A673 (cell line): Measurements from ENCODE around the gene JAKMIP1. TPM values are rescaled to one million over a fixed set of nuclear protein-coding genes. Genes with fewer than 3 reads are reported as not detected.

Source experiments
- BruUV-seq: library from RNA; stranded (reverse); fragments of 400-500 nt; replicated peaks from 2 replicates; lab custom pipeline; 2021; lab: Mats Ljungman, UMichigan
- CTCF ChIA-PET: fragments of 300-600 bp; sonication (Branson Sonifier 250); formaldehyde crosslinking; loops from one replicate; lab custom pipeline; 2022; ENCODE audit warnings: antibody characterized with exemption; lab: Charles Lee
- POLR2A ChIA-PET: fragments of 300-600 bp; sonication (Branson Sonifier 250); formaldehyde crosslinking; loops from one replicate; lab custom pipeline; 2022; ENCODE audit warnings: antibody characterized with exemption; ENCODE audit not compliant: low non-redundant PET; lab: Charles Lee
- DNase-seq: peaks from one replicate; pipeline ENCODE4 v3.0.0-alpha.2; 2015; ENCODE audit warnings: low spot score
- H3K27ac ChIP-seq: fragments of 200-600 bp; sonication (generic); 2 replicates; pipeline ENCODE4 v1.5.1; 2016; ENCODE audit warnings: mixed run types, low read depth, mild to moderate bottlenecking, mixed read lengths, antibody characterized with exemption, low read length; ENCODE audit not compliant: poor library complexity, severe bottlenecking
- H3K27me3 ChIP-seq: fragments of 200-600 bp; sonication (generic); replicated peaks from 2 replicates; pipeline ENCODE4 v1.6.1; 2017; ENCODE audit warnings: mixed run types, low read depth, mild to moderate bottlenecking, mixed read lengths, antibody characterized with exemption, low read length; ENCODE audit not compliant: insufficient read depth, poor library complexity
- H3K36me3 ChIP-seq: fragments of 200-600 bp; sonication (generic); 2 replicates; pipeline ENCODE4 v1.6.1; 2016; ENCODE audit warnings: mixed run types, mild to moderate bottlenecking, mixed read lengths, antibody characterized with exemption, low read length; ENCODE audit not compliant: insufficient read depth, poor library complexity, severe bottlenecking
- H3K4me1 ChIP-seq: fragments of 200-600 bp; sonication (generic); 2 replicates; pipeline ENCODE4 v1.6.1; 2017; ENCODE audit warnings: mixed run types, mild to moderate bottlenecking, mixed read lengths, antibody characterized with exemption, low read length; ENCODE audit not compliant: insufficient read depth, poor library complexity, severe bottlenecking
- H3K4me3 ChIP-seq: fragments of 200-600 bp; sonication (generic); 2 replicates; pipeline ENCODE4 v1.5.1; 2016; ENCODE audit warnings: low read depth, mixed run types, mild to moderate bottlenecking, mixed read lengths, low read length; ENCODE audit not compliant: poor library complexity, severe bottlenecking
- H3K9me3 ChIP-seq: fragments of 200-600 bp; sonication (generic); 2 replicates; pipeline ENCODE4 v1.6.1; 2016; ENCODE audit warnings: mixed run types, low read depth, mild to moderate bottlenecking, mixed read lengths, antibody characterized with exemption, low read length; ENCODE audit not compliant: poor library complexity, severe bottlenecking
- EZH2 ChIP-seq: fragments of 200-600 bp; sonication (generic); IDR thresholded peaks from 2 replicates; pipeline ENCODE4 v1.6.1; 2017; ENCODE audit warnings: borderline replicate concordance, low read depth, mild to moderate bottlenecking, mixed read lengths, antibody characterized with exemption, low read length; ENCODE audit not compliant: poor library complexity, severe bottlenecking
- intact Hi-C: fragments of 100-400 bp; cut with micrococcal nuclease; formaldehyde crosslinking; loops from one replicate; pipeline ENCODE4 v1.10.0; 2022; ENCODE audit not compliant: unreplicated experiment
- total RNA-seq: library from RNA; stranded (reverse); gene quantifications from 2 replicates; pipeline ENCODE4 v1.2.3, GENCODE V29; 2021
- TF ChIP-seq, protein P1 (sequence below): fragments of 300-800, 200-600 bp; sonication (generic); conservative IDR thresholded peaks from 2 replicates; pipeline ENCODE4 v1.5.1; 2017; ENCODE audit warnings: low read depth, mild to moderate bottlenecking, antibody characterized with exemption, low read length, moderate library complexity, mixed read lengths

Gene JAKMIP1
- total RNA-seq, 1 experiment from 2014 or later = not detected

GRCh38 chr4:5990446-5991160 lies 209.7 kb downstream of the JAKMIP1 start:
- H3K27ac ChIP-seq = no peak overlapping the region
- H3K4me3 ChIP-seq = no peak overlapping the region
- POLR2A ChIA-PET = no interaction called here
- no peaks in the 10 kb centered on the region for H3K36me3 ChIP-seq
- no TSS peak for BruUV-seq
- DNase-seq = no peak
- intact Hi-C loops = no loop called here
- no peaks in the 10 kb centered on the region for H3K4me1 ChIP-seq
- CTCF ChIA-PET = no interaction called here
- H3K27me3 ChIP-seq = no peaks in the 10 kb centered on the region
- no peaks in the 10 kb centered on the region for H3K9me3 ChIP-seq
- TF ChIP-seq, protein P1, sequence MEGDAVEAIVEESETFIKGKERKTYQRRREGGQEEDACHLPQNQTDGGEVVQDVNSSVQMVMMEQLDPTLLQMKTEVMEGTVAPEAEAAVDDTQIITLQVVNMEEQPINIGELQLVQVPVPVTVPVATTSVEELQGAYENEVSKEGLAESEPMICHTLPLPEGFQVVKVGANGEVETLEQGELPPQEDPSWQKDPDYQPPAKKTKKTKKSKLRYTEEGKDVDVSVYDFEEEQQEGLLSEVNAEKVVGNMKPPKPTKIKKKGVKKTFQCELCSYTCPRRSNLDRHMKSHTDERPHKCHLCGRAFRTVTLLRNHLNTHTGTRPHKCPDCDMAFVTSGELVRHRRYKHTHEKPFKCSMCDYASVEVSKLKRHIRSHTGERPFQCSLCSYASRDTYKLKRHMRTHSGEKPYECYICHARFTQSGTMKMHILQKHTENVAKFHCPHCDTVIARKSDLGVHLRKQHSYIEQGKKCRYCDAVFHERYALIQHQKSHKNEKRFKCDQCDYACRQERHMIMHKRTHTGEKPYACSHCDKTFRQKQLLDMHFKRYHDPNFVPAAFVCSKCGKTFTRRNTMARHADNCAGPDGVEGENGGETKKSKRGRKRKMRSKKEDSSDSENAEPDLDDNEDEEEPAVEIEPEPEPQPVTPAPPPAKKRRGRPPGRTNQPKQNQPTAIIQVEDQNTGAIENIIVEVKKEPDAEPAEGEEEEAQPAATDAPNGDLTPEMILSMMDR = no peak
- no peak for TF ChIP-seq EZH2

GRCh38 chr4:5989236-5990225 lies 210.8 kb downstream of the JAKMIP1 start:
- POLR2A ChIA-PET = no interaction called here
- H3K27me3 ChIP-seq = no peaks in the 10 kb centered on the region
- no peak overlapping the region for H3K27ac ChIP-seq
- no peak for TF ChIP-seq EZH2
- TF ChIP-seq, protein P1 = no peak
- no peak overlapping the region for H3K4me3 ChIP-seq
- peaks cover 6% of the 10 kb centered on the region for H3K9me3 ChIP-seq
- CTCF ChIA-PET = interaction anchor here (0.7 kb wide), 1 partner anchor 26 kb away, joined by 3 read pairs; no protein-coding TSS in a partner anchor
- no peaks in the 10 kb centered on the region for H3K36me3 ChIP-seq
- no peaks in the 10 kb centered on the region for H3K4me1 ChIP-seq
- DNase-seq = no peak
- BruUV-seq = no TSS peak
- intact Hi-C loops = no loop called here

DNA sequence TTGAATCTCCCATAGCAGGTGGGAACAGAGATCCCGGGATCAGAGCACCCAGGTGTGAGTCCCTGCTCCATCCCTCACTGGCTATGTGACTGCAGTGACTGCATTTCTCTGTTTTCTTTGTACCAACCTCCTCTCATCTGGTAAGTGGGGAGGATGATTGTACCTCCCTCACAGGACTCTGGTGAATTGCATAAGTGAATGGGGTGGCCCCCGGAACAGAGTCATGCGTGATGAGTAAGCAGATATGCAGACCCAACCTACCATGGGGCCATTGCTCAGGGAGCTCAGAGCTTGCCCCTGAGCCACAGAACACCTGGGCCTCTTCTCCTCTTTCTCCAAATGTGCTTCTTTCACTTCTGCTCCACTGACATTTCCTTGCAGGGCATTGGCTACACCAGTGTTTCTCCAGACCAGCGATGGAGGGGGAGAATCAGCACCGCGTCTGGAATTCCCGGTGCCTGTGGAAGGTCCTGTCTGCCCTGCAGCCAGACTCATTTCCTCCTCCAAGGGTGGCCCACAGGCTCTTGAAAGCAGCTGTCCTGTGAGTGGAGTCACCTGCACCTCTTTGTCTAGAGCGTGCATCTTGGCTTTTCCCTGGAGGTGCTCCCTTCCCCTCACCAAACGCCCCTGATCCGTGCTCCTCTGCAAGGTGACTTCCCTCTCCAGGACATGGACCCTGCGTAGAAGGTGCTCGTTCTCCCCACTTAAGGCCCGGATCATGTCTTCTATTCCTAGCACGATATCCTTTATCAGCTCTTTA lies 212.1 kb downstream of the JAKMIP1 start:
- TF ChIP-seq EZH2 = no peak
- TF ChIP-seq, protein P1 = no peak
- intact Hi-C loops = no loop called here
- POLR2A ChIA-PET = no interaction called here

More for the DNA sequence above, 212.1 kb downstream of the JAKMIP1 start:
- DNase-seq = no peak
- H3K4me3 ChIP-seq = no peak overlapping the region
- peaks cover 12% of the 10 kb centered on the region for H3K9me3 ChIP-seq
- H3K27me3 ChIP-seq = no peaks in the 10 kb centered on the region
- H3K27ac ChIP-seq = no peak overlapping the region
- H3K36me3 ChIP-seq = no peaks in the 10 kb centered on the region
- BruUV-seq = no TSS peak
- CTCF ChIA-PET = no interaction called here
- no peaks in the 10 kb centered on the region for H3K4me1 ChIP-seq
